Rectal smooth muscle tissue (tissue), 1 donor: ENCODE measurements around the gene ITGAL.
"Not testable (repeated sequence)": the region's sequence is repeated elsewhere in the genome, so short reads cannot be mapped to it uniquely, and the experiment has no call there.

Experiments used
- H3K27ac ChIP-seq: one replicate; pipeline ENCODE4 v1.7.0; 2013; ENCODE audit warnings: low read depth, low read length, inconsistent platforms
- H3K27me3 ChIP-seq: one replicate; pipeline ENCODE4 v1.7.0; 2013; ENCODE audit warnings: low read length; ENCODE audit not compliant: control insufficient read depth, insufficient read depth
- H3K36me3 ChIP-seq: one replicate; pipeline ENCODE4 v1.7.0; 2013; ENCODE audit warnings: low read length; ENCODE audit not compliant: control insufficient read depth, insufficient read depth
- H3K4me1 ChIP-seq: one replicate; pipeline ENCODE4 v1.7.0; 2013; ENCODE audit warnings: low read length; ENCODE audit not compliant: control insufficient read depth, insufficient read depth
- H3K4me3 ChIP-seq: one replicate; pipeline ENCODE4 v1.7.0; 2013; ENCODE audit warnings: low read length
- H3K9ac ChIP-seq: one replicate; pipeline ENCODE4 v1.7.0; 2013; ENCODE audit warnings: low read length

ITGAL gene

DNA sequence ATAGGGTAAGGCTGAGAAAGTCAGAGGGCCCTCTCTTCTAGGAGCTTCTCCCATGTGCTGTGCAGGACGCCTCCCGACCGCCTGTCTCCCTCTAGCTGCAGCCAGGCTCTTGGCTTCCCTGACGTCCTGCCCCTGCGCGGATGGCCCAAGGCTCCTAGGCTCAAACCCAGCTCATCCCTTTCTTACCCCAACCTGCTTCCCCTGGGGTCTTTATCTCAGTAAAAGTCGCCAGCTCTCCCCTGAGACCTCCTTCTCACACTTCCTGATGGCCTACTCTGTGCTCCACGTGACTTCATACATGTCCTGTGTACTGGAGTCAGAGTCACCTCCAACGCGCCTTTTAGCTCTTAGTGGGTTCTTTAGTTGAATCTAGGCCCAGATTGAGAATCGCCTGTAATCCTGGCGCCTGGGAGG, 63.2 kb downstream of the ITGAL start:
- Histone ChIP-seq H3K27me3 (no peaks in the 10 kb centered on the region), H3K27ac (peak overlapping the region; percentile 92), H3K9ac (no peak overlapping the region)

DNA sequence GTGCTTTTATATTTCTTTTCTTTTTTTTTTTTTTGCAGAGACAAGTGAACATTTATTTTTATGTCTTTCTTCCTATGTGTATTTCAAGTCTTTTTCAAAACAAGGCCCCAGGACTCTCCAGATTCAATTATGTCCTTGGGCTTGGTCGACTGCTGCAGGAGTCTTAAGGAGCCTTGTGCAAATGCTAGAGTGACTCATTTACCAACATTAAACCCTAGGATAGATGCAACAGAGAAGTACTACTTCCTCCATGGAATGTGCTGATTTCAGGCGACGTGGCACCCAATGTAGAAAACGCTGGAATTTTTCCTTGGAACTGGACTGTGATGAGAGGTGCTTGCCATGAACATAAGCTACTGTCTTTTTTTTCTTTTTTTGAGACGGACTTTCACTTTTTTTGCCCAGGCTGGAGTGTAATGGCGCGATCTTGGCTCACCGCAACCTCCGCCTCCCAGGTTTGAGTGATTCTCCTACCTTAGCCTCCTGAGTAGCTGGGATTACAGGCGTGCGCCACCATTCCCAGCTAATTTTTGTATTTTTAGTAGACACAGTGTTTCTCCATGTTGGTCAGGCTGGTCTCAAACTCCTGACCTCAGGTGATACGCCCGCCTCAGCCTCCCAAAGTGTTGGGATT, 64.0 kb downstream of the ITGAL start:
- H3K4me1 ChIP-seq, H3K4me3 ChIP-seq: not testable (repeated sequence)

More for the DNA sequence above, 63.2 kb downstream of the ITGAL start:
- Histone ChIP-seq H3K4me1 (peaks cover 4% of the 10 kb centered on the region), H3K4me3 (peak overlapping the region; percentile 80), H3K36me3 (peaks cover 1% of the 10 kb centered on the region)

GRCh38 chr16:30539000-30539964, 66.7 kb downstream of the ITGAL start:
- Histone ChIP-seq H3K27ac (no peak overlapping the region), H3K27me3 (no peaks in the 10 kb centered on the region), H3K4me1 (no peaks in the 10 kb centered on the region), H3K36me3 (no peaks in the 10 kb centered on the region), H3K4me3 (no peak overlapping the region), H3K9ac (no peak overlapping the region)

More for the DNA sequence above, 64.0 kb downstream of the ITGAL start:
- H3K27me3 ChIP-seq, H3K36me3 ChIP-seq, H3K9ac ChIP-seq, H3K27ac ChIP-seq: not testable (repeated sequence)

DNA sequence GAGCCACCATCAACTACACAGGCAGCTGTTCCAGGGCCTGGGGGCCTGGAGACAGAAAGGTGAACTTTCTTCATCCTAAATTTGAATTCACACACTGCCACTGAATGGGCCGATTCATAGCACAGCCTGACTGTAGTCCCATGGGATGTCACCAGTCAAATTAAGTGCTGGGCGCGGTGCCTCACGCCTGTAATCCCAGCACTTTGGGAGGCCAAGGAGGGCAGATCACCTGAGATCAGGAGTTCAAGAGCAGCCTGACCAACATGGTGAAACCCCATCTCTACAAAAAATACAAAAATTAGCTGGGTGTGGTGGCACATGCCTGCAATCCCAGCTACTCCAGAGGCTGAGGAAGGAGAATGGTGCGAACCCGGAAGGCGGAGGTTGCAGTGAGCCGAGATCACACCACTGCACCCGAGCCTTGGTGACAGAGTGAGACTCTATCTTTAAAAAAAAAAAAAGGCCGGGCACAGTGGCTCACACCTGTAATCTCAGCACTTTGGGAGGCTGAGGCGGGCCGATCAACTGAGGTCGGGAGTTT, 67.5 kb downstream of the ITGAL start:
- H3K9ac ChIP-seq, H3K4me1 ChIP-seq, H3K27ac ChIP-seq, H3K27me3 ChIP-seq, H3K36me3 ChIP-seq, H3K4me3 ChIP-seq: not testable (repeated sequence)

GRCh38 chr16:30540916-30541464, 68.4 kb downstream of the ITGAL start:
- H3K36me3 ChIP-seq, H3K4me1 ChIP-seq, H3K4me3 ChIP-seq, H3K27me3 ChIP-seq, H3K27ac ChIP-seq, H3K9ac ChIP-seq: not testable (repeated sequence)

DNA sequence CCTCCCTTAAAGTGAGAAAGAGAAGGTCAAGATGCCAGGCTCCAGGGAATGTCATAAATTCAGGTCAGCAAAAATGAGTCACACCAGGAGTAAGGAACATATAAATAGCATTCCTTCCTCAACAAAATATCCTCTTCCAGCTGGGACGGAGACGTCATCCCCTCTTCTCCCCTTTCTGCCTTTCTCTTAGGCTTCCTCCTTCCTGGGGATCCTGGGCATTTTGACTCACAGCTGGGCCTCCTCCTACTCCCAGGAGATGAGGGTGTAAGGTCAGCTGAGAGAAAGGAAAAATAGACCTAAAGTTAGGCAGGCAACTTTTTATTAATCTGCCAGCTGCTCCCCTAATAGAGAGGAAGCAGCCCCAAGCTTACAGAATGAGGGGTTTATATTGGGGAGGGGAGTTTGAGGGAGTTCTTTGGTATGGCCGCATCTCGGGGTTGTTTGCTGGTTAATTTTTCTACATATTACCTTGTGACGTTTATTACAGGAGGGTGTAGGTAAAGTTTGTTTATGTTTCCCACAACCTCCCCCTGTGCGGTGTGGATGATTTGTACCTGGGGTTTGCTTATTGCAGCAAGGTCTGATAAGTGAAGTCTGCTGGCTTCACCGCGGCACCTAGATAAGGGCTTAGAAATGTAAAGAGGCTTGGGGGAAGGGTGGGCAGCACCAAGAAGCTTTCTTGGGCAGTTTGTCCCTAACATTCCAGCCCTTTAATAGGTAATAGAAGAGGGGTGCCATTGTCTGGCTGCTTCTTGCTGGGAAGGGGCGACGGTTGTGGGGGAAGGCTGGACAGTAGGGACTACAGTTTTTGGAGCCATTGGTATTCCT, 69.2 kb downstream of the ITGAL start:
- no peak overlapping the region for H3K4me3 ChIP-seq
- no peaks in the 10 kb centered on the region for H3K36me3 ChIP-seq
- H3K27me3 ChIP-seq: no peaks in the 10 kb centered on the region
- no peaks in the 10 kb centered on the region for H3K4me1 ChIP-seq
- no peak overlapping the region for H3K27ac ChIP-seq
- no peak overlapping the region for H3K9ac ChIP-seq

- Histone ChIP-seq H3K4me1 (no peaks in the 10 kb centered on the region), H3K36me3 (no peaks in the 10 kb centered on the region), H3K4me3 (no peak overlapping the region), H3K9ac (no peak overlapping the region), H3K27me3 (no peaks in the 10 kb centered on the region), H3K27ac (no peak overlapping the region)
These were observed 70.5 kb downstream of the ITGAL start for GRCh38 chr16:30543067-30543466.

- no peak overlapping the region for H3K27ac ChIP-seq
- H3K27me3 ChIP-seq: no peaks in the 10 kb centered on the region
- H3K4me3 ChIP-seq: no peak overlapping the region
- no peaks in the 10 kb centered on the region for H3K36me3 ChIP-seq
- no peak overlapping the region for H3K9ac ChIP-seq
- no peaks in the 10 kb centered on the region for H3K4me1 ChIP-seq
These were observed 73.6 kb downstream of the ITGAL start for GRCh38 chr16:30546115-30546514.

GRCh38 chr16:30548416-30549253, 76.1 kb downstream of the ITGAL start:
- H3K9ac ChIP-seq: no peak overlapping the region
- H3K27ac ChIP-seq: no peak overlapping the region
- no peak overlapping the region for H3K4me3 ChIP-seq
- H3K36me3 ChIP-seq: no peaks in the 10 kb centered on the region
- H3K4me1 ChIP-seq: no peaks in the 10 kb centered on the region
- no peaks in the 10 kb centered on the region for H3K27me3 ChIP-seq

- H3K27ac ChIP-seq: no peak overlapping the region
These were observed 79.2 kb downstream of the ITGAL start for GRCh38 chr16:30551781-30552180.

DNA sequence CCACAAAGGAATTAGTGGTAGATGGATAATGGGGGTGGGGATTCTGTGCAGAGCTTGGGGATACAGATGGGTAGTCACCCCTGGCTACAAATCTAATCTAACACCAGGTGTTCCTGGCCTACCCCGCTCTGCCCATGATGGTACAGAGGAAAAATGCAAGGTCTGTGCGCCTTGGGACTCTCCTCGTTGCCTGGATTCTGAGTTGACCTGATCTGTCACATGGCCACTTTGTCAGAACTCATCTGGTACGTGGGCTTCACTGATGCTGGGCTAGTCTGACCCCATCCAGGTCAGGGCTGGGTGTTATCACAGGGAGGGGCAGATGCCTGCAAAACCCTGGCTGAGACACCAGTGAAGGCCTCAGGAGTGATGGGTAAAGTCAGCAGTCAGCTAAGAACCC, 80.4 kb downstream of the ITGAL start:
- H3K27ac ChIP-seq: no peak overlapping the region
- H3K4me3 ChIP-seq: no peak overlapping the region
- H3K27me3 ChIP-seq: no peaks in the 10 kb centered on the region
- H3K4me1 ChIP-seq: peaks cover 5% of the 10 kb centered on the region
- H3K36me3 ChIP-seq: peaks cover 4% of the 10 kb centered on the region
- no peak overlapping the region for H3K9ac ChIP-seq

More at GRCh38 chr16:30551781-30552180, 79.2 kb downstream of the ITGAL start:
- no peaks in the 10 kb centered on the region for H3K27me3 ChIP-seq
- peaks cover 4% of the 10 kb centered on the region for H3K36me3 ChIP-seq
- H3K4me3 ChIP-seq: no peak overlapping the region
- no peak overlapping the region for H3K9ac ChIP-seq
- no peaks in the 10 kb centered on the region for H3K4me1 ChIP-seq
